ENCODE results near the gene KRTAP10-12. TPM values are rescaled to one million over a fixed set of nuclear protein-coding genes. Genes with fewer than 3 reads are reported as not detected.

Gene KRTAP10-12
- total RNA-seq, 2 experiments from 2014 or later, result not detected

DNA sequence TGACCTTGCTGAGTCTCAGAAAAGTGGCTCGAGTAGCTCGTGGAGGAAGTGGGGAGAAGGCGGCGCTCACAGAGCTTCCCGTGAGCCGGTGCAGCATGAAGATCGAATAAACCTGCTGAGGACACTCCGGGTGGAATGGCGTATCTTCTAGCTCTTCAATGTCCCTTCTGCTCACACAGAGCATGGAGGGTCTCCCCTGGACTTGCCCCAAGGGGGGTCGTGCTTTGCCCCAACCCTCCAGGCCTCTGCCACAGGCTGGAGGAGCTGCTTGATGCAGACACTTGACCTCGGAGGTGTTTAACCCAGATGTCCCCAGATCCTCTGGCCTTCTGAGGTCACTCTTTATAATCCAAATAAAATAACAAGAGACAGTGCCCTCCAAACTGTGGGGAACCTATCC is 2.2 kb upstream of the KRTAP10-12 start:
- CTCF ChIA-PET, result no interaction called here
- peaks cover 2% of the 10 kb centered on the region for H3K36me3 Mint-ChIP-seq (ENCODE audit: low read depth)
- H3K9me3 Mint-ChIP-seq, result peaks cover 9% of the 10 kb centered on the region
- no peak overlapping the region for H3K4me3 Mint-ChIP-seq
- intact Hi-C loops (cut with micrococcal nuclease), result no loop called here
- DNase-seq, result no peak
- H3K4me1 Mint-ChIP-seq (ENCODE audit: low read depth), result peaks cover 15% of the 10 kb centered on the region
- H3K27ac Mint-ChIP-seq, result no peak overlapping the region
- H3K27me3 Mint-ChIP-seq (ENCODE audit: low read depth), result peaks cover 23% of the 10 kb centered on the region

DNA sequence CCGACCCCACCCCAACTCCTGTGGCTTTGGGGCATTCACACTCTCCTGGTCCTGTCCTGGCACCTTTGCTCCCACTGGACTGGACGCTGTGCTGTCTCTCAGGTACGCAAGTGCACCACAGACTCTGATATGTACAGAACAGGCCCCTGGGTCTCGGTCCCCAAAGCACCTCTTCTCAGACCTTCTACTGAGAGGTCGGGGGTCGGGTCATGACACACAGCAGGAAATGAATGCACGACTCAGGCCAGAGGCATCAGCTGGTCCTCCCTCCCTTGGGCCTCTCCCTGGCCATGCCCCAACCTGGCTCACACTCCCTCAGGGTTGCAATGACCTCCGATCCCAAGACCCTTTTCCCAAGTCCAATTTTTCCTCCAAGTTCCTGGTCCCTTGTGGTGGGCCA is 1.8 kb upstream of the KRTAP10-12 start:
- H3K27ac Mint-ChIP-seq, result no peak overlapping the region
- H3K9me3 Mint-ChIP-seq, result peaks cover 9% of the 10 kb centered on the region
- H3K27me3 Mint-ChIP-seq (ENCODE audit: low read depth), result peaks cover 26% of the 10 kb centered on the region
- intact Hi-C loops (cut with micrococcal nuclease), result no loop called here
- H3K36me3 Mint-ChIP-seq (ENCODE audit: low read depth), result peaks cover 2% of the 10 kb centered on the region
- CTCF ChIA-PET, result no interaction called here
- peaks cover 15% of the 10 kb centered on the region for H3K4me1 Mint-ChIP-seq (ENCODE audit: low read depth)
- no peak for DNase-seq
- H3K4me3 Mint-ChIP-seq, result no peak overlapping the region

DNA sequence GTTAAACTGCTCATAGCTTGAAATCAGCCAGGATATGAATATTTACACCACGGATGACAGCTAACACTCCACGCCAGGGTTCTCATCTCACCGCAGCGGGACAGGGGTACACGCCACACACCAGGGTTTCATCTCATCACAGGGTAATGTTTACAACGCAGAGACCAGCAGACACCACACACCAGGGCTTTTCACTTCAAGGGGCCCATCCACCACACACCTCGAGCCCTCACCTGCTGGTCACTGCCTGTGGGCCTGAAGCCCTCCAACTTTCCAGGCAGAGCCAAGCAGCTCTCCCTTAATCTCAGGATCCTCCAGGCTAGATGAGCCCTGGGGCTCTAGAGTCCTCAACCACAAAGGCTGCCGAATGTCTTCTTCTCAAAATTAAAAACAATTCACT is 1.3 kb upstream of the KRTAP10-12 start:
- H3K4me1 Mint-ChIP-seq (ENCODE audit: low read depth), result peaks cover 15% of the 10 kb centered on the region
- no peak overlapping the region for H3K4me3 Mint-ChIP-seq
- CTCF ChIA-PET, result no interaction called here
- intact Hi-C loops (cut with micrococcal nuclease), result no loop called here
- peaks cover 9% of the 10 kb centered on the region for H3K9me3 Mint-ChIP-seq
- no peak overlapping the region for H3K27ac Mint-ChIP-seq
- H3K27me3 Mint-ChIP-seq (ENCODE audit: low read depth), result peaks cover 26% of the 10 kb centered on the region
- no peak for DNase-seq
- H3K36me3 Mint-ChIP-seq (ENCODE audit: low read depth), result peaks cover 2% of the 10 kb centered on the region

DNA sequence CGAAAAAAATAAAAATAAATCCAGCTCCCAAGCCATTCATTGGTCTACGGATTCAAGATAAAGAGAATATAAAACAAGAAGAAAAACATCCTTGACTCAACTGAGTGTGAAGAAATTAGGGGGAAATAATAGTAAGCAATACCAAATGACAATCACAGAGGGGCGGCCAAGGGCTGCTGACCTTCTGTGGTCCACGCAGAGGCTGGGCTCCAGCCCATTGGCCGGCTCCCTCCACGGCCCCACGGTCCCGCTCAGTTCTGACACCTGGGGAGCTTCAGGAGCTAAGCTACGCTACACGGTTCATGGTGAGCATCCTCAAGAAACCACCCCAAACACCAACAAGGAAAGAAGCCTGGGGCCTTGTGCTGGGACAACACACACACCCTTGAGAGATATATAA is 400 bp upstream of the KRTAP10-12 start:
- peaks cover 2% of the 10 kb centered on the region for H3K36me3 Mint-ChIP-seq (ENCODE audit: low read depth)
- H3K9me3 Mint-ChIP-seq, result peaks cover 9% of the 10 kb centered on the region
- CTCF ChIA-PET, result interaction anchor here (0.6 kb wide), 1 partner anchor 1345 kb away, joined by 4 read pairs; no protein-coding TSS in a partner anchor
- H3K27me3 Mint-ChIP-seq (ENCODE audit: low read depth), result peaks cover 31% of the 10 kb centered on the region
- no peak overlapping the region for H3K27ac Mint-ChIP-seq
- peaks cover 8% of the 10 kb centered on the region for H3K4me1 Mint-ChIP-seq (ENCODE audit: low read depth)
- H3K4me3 Mint-ChIP-seq, result no peak overlapping the region
- intact Hi-C loops (cut with micrococcal nuclease), result no loop called here
- no peak for DNase-seq

DNA sequence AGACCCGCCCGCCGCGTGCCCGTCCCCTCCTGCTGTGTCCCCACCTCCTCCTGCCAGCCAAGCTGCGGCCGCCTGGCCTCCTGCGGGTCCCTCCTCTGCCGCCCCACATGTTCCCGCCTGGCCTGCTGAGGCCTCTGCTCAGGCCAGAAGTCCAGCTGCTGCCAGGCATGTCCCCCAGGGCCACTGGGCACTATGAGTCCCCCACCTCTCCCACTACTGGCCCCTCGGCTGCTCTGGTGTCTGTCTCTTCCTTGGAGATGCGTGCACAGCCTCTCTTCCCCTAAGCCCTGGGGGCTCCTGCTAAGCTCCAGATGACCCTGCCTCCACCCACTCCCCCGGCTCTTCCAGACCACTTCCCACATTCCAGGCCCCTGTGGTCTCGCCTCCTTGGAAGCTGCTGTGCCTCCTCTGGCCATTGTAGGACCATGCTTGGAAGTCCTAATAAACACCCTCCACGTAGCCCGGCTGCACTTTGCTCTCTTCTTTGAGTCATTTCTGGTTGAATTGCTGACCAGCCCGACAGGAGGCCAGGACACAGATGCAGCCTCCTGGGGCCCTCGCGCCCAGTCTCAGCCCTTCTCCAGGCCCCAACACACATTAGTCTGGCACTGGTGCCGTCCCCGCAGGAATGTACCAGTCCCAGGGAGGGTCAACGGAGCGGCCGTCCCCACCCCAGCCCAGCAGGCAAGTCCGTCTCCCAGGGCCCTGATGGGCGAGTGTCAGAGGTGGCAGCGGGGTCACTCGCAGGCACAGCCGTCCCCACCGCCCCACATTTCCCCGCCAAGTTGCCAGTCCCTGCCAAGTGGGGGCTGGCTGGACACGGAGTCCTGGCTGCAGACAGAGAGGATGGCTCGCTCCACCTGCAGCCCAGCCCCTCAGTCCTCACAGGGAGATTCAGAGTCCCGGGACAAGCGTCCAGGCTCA is 1.1 kb downstream of the KRTAP10-12 start:
- Mint-ChIP-seq H3K36me3 (ENCODE audit: low read depth) (no peaks in the 10 kb centered on the region), H3K4me1 (ENCODE audit: low read depth) (peaks cover 3% of the 10 kb centered on the region), H3K27ac (no peak overlapping the region), H3K4me3 (no peak overlapping the region), H3K9me3 (peaks cover 3% of the 10 kb centered on the region), H3K27me3 (ENCODE audit: low read depth) (peaks cover 43% of the 10 kb centered on the region)
- intact Hi-C loops (cut with micrococcal nuclease), result no loop called here
- no peak for DNase-seq
- CTCF ChIA-PET, result no interaction called here

DNA sequence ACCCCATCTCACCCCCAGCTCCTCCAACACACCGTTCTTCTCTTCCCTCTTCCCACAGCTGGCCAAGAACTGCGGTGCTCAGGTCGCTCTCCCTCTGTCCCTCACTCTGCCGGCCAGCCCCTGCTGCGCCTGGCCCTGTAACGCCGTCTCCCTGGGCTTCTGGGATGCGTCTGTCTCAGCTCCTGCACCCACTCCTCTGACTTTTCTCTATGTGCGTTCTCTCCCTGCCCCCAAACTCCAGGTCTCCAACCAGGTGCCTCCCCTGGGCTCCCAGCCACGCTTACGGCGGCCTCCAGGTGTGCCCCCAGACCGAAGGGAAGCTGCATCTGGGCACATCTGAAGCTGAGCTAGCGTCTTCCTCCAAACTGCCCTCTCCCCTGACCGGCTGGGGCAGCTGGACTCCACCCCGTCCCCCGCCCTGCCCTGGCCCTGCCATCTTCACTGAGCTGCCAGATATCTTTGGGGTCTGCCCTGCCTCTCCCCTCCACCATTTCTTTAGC is 2.6 kb downstream of the KRTAP10-12 start:
- intact Hi-C loops (cut with micrococcal nuclease), result no loop called here
- CTCF ChIA-PET, result no interaction called here

DNA sequence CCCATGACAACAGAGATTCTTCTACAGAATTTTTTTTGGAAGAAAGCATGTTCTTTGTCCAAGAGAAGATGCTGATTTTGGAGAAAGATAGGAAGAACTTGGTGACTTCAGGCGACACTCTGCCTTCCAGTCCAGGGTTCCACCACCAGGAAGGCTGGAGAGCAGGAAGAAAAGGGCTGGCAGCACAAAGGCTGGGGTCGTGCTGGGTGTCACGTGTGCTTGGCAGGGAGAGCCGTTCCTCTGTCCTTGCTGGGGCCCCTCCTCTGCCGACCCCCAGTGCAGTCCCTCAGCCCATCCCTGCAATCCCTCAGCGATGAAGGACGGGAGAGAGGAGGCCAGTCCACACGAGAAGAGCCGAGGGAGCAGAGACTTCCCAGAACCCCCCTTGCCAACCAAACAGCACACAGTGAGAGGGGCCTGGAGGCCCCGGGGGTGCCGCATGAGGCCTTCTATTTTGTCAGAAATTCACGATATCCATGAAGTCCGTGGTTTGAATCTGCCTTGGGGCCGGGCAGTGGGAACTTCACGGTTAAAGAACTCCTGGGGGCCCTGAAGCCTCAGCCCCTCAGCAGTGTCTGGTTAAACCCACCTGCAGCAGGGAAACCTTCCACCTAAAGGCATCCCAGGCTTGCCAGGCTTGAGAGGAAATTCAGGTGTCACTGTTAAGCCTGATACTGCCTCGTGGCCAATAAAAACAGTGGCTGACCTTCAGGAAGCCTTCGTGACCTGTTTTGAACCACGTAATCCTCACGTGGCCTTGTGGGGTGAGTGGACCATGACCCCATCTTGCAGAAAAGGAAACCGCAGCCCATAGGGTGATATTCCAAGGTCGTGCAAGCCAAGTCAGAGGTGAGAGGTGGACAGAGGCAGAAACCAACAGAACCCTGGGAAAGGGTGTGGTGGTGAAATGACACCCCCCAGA is 3.4 kb downstream of the KRTAP10-12 start:
- no peaks in the 10 kb centered on the region for H3K36me3 Mint-ChIP-seq (ENCODE audit: low read depth)
- H3K27ac Mint-ChIP-seq, result no peak overlapping the region
- no peak for DNase-seq
- intact Hi-C loops (cut with micrococcal nuclease), result no loop called here
- CTCF ChIA-PET, result no interaction called here
- H3K27me3 Mint-ChIP-seq (ENCODE audit: low read depth), result peaks cover 58% of the 10 kb centered on the region
- peaks cover 2% of the 10 kb centered on the region for H3K9me3 Mint-ChIP-seq
- H3K4me3 Mint-ChIP-seq, result no peak overlapping the region
- no peaks in the 10 kb centered on the region for H3K4me1 Mint-ChIP-seq (ENCODE audit: low read depth)

More for the DNA sequence above, 2.6 kb downstream of the KRTAP10-12 start:
- Mint-ChIP-seq H3K36me3 (ENCODE audit: low read depth) (no peaks in the 10 kb centered on the region), H3K9me3 (no peaks in the 10 kb centered on the region), H3K27ac (no peak overlapping the region), H3K27me3 (ENCODE audit: low read depth) (peaks cover 51% of the 10 kb centered on the region), H3K4me1 (ENCODE audit: low read depth) (no peaks in the 10 kb centered on the region), H3K4me3 (no peak overlapping the region)
- DNase-seq, result no peak

DNA sequence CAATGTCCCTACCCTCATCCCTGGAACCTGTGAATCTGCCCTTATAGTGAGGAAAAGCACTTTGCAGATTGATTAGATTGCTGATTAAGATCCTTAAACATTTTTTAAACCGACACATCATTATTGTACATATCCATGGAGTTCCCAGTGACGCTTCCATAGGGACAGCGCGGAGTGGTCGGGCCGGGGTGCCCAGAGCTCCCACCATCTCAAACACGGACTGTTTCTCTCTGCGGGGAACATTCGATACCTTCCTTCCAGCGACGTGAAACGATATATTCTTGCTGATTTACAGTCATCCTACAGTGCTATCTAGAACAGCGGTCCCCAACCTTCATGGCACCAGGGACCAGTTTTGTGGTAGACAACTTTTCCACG is 4.0 kb downstream of the KRTAP10-12 start:
- CTCF ChIA-PET, result no interaction called here
- Mint-ChIP-seq H3K27me3 (ENCODE audit: low read depth) (peaks cover 63% of the 10 kb centered on the region), H3K4me1 (ENCODE audit: low read depth) (peaks cover 3% of the 10 kb centered on the region), H3K4me3 (no peak overlapping the region), H3K9me3 (peaks cover 7% of the 10 kb centered on the region), H3K27ac (no peak overlapping the region), H3K36me3 (ENCODE audit: low read depth) (peaks cover 4% of the 10 kb centered on the region)
- intact Hi-C loops (cut with micrococcal nuclease), result no loop called here
- no peak for DNase-seq

DNA sequence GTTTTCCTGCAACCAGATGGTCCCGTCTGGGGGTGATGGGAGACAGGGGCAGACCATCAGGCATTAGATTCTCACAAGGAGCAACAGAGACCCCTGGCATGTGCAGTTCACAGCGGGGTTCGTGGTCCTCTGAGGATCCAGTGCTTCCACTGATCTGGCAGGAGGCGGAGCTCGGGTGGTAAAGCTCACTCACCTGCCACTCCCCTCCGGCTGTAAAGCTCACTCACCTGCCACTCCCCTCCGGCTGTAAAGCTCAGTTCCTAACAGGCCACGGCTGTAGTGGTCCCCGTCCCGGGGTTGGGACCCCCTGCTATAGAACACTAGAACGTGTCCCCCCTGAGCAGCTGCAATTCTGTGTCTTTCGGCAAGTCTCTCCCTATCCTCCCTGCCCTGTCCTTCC is 4.6 kb downstream of the KRTAP10-12 start:
- intact Hi-C loops (cut with micrococcal nuclease), result no loop called here
- DNase-seq, result no peak
- H3K9me3 Mint-ChIP-seq, result peaks cover 8% of the 10 kb centered on the region
- H3K27me3 Mint-ChIP-seq (ENCODE audit: low read depth), result peaks cover 69% of the 10 kb centered on the region
- peaks cover 8% of the 10 kb centered on the region for H3K36me3 Mint-ChIP-seq (ENCODE audit: low read depth)
- CTCF ChIA-PET, result no interaction called here
- no peak overlapping the region for H3K27ac Mint-ChIP-seq
- no peak overlapping the region for H3K4me3 Mint-ChIP-seq
- H3K4me1 Mint-ChIP-seq (ENCODE audit: low read depth), result peaks cover 6% of the 10 kb centered on the region

DNA sequence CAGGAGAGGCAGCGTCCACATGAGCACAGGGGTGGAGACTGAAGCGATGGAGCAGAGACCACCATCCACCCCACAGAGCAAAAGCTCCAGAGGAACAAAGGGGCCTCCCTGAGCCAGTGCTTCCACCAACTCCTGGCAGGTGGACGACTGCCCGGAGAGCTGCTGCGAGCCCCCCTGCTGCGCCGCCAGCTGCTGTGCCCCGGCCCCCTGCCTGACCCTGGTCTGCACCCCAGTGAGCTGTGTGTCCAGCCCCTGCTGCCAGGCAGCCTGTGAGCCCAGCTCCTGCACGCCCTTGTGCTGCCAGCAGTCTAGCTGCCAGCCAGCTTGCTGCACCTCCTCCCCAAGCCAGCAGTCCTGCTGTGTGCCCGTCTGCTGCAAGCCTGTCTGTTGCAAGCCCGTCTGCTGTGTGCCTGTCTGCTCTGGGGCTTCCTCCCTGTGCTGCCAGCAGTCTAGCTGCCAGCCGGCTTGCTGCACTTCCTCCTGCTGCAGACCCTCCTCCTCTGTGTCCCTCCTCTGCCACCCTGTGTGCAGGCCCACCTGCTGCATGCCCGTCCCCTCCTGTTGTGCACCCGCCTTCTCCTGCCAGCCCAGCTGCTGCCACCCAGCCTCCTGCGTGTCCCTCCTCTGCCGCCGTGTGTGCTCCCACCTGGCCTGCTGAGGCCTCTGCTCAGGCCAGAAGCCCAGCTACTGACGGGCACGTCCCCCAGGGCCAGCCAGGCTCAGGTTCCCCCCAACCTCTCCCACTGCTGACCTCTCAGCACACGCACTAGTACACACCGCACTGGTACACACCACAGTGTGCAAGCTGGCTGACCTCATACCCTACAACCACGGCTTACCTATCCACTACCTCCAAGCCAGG is 5.4 kb downstream of the KRTAP10-12 start:
- H3K9me3 Mint-ChIP-seq, result peaks cover 8% of the 10 kb centered on the region
- no peak overlapping the region for H3K27ac Mint-ChIP-seq
- H3K27me3 Mint-ChIP-seq (ENCODE audit: low read depth), result peaks cover 71% of the 10 kb centered on the region
- peaks cover 6% of the 10 kb centered on the region for H3K4me1 Mint-ChIP-seq (ENCODE audit: low read depth)
- no peak for DNase-seq
- peaks cover 8% of the 10 kb centered on the region for H3K36me3 Mint-ChIP-seq (ENCODE audit: low read depth)
- CTCF ChIA-PET, result no interaction called here
- no peak overlapping the region for H3K4me3 Mint-ChIP-seq
- intact Hi-C loops (cut with micrococcal nuclease), result no loop called here

DNA sequence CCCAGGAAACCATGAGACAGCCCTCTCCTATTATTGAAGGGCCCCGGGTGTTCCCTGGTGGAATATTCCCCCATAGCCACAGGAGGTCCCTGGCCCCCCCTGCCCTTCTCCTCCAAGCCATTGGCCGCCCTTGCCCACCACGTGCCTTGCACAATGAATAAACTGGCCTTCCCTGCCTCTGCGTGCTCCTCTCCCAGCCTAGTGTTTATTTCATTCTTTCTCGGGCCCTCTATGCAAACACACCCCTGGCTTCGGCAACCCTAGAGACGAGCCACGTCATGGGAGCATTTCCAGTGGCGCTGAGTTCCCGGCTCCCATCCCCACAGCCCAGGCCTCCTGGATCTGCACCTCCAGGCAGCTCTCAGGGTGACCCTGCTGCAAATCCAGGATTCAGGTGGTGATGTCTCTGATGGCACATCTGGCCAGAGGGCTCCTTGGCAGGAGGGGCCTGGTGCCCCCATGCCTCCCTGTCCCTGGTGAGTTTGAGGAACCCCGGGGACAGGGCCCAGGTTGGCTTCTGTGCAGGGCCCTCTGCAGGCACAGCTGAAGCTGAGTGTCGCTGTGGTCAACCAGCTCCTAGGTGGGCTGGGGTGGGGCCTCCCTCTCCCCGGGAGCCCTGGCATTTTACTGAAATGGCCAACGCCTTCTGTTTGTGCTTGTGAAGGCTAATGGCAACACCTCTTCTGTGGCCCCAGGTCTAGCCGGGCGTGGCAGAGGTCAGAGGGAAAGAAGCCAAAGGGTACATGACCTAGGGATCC is 6.2 kb downstream of the KRTAP10-12 start:
- Mint-ChIP-seq H3K4me3 (no peak overlapping the region), H3K27ac (no peak overlapping the region), H3K36me3 (ENCODE audit: low read depth) (peaks cover 8% of the 10 kb centered on the region), H3K4me1 (ENCODE audit: low read depth) (peaks cover 9% of the 10 kb centered on the region), H3K9me3 (peaks cover 8% of the 10 kb centered on the region), H3K27me3 (ENCODE audit: low read depth) (peaks cover 71% of the 10 kb centered on the region)
- intact Hi-C loops (cut with micrococcal nuclease), result no loop called here
- CTCF ChIA-PET, result interaction anchor here (0.9 kb wide), 1 partner anchor 23 kb away, joined by 3 read pairs; no protein-coding TSS in a partner anchor
- no peak for DNase-seq
